SU-DHL-6 (cell line): ENCODE data around the gene NMRK1.

Source experiments
- H2AFZ ChIP-seq: fragments of 200-600 bp; sonication (generic); 2 replicates; pipeline ENCODE4 v1.6.1; 2014; ENCODE audit warnings: low read depth, mild to moderate bottlenecking, moderate library complexity, mixed read lengths, antibody characterized with exemption, low read length; ENCODE audit not compliant: severe bottlenecking
- H3F3A ChIP-seq: fragments of 200-600 bp; shearing (Covaris generic); 2 replicates; pipeline ENCODE4 v1.6.0; 2016; ENCODE audit warnings: antibody characterized with exemption, mild to moderate bottlenecking; ENCODE audit not compliant: insufficient read depth
- H3K27ac ChIP-seq: fragments of 200-600 bp; sonication (generic); 2 replicates; pipeline ENCODE4 v1.5.1; 2016; ENCODE audit warnings: low read depth, mild to moderate bottlenecking, low read length, moderate library complexity, mixed read lengths
- H3K27me3 ChIP-seq: fragments of 200-600 bp; sonication (generic), shearing (Covaris generic); 2 replicates; pipeline ENCODE4 v1.6.0; 2014; ENCODE audit warnings: mild to moderate bottlenecking, low read length
- H3K36me3 ChIP-seq: fragments of 200-600 bp; sonication (generic); 2 replicates; pipeline ENCODE4 v1.6.1; 2014; ENCODE audit warnings: mild to moderate bottlenecking, low read length, mixed read lengths
- H3K4me2 ChIP-seq: fragments of 300-600, 200-600 bp; shearing (Covaris generic), sonication (generic); 2 replicates; pipeline ENCODE4 v1.6.0; 2014; ENCODE audit warnings: low read length, low read depth, mild to moderate bottlenecking; ENCODE audit not compliant: poor library complexity, severe bottlenecking
- H3K4me3 ChIP-seq: fragments of 200-600 bp; sonication (generic); 2 replicates; pipeline ENCODE4 v1.5.1; 2014; ENCODE audit warnings: antibody characterized with exemption, low read length, mild to moderate bottlenecking, mixed read lengths; ENCODE audit not compliant: insufficient read depth, poor library complexity, severe bottlenecking
- H3K79me2 ChIP-seq: fragments of 200-600 bp; sonication (generic); 2 replicates; pipeline ENCODE4 v1.6.1; 2014; ENCODE audit warnings: mild to moderate bottlenecking, low read length, moderate library complexity; ENCODE audit not compliant: insufficient read depth
- H3K9ac ChIP-seq: fragments of 200-600 bp; sonication (generic); 2 replicates; pipeline ENCODE4 v1.7.0; 2014; ENCODE audit warnings: mild to moderate bottlenecking, low read length
- H3K9me2 ChIP-seq: fragments of 200-600 bp; sonication (generic); replicated peaks from 2 replicates; pipeline ENCODE4 v1.6.1; 2014; ENCODE audit warnings: low read length; ENCODE audit not compliant: insufficient read depth
- H3K9me3 ChIP-seq: fragments of 200-600 bp; sonication (generic); 2 replicates; pipeline ENCODE4 v1.6.1; 2014; ENCODE audit warnings: low read length, mixed read lengths; ENCODE audit not compliant: insufficient read depth
- H4K20me1 ChIP-seq: fragments of 200-600 bp; sonication (generic); 2 replicates; pipeline ENCODE4 v1.6.1; 2014; ENCODE audit warnings: low read depth, mild to moderate bottlenecking, antibody characterized with exemption, low read length, moderate library complexity, mixed read lengths
- CTCF ChIP-seq: fragments of 200-600 bp; sonication (generic); IDR thresholded peaks from one replicate; pipeline ENCODE4 v1.5.1; 2017; ENCODE audit warnings: antibody characterized with exemption, mild to moderate bottlenecking, low read length, moderate library complexity; ENCODE audit not compliant: insufficient read depth, poor library complexity, severe bottlenecking
- EZH2phosphoT487 ChIP-seq: fragments of 200-600 bp; sonication (generic), shearing (Covaris generic); conservative IDR thresholded peaks from 2 replicates; pipeline ENCODE4 v1.6.1; 2018; ENCODE audit warnings: mild to moderate bottlenecking, antibody characterized with exemption, low read length, moderate library complexity, mixed read lengths

Gene NMRK1

GRCh38 chr9:75109210-75109839 lies 21.4 kb upstream of the NMRK1 start:
- TF ChIP-seq EZH2phosphoT487 (no peak), CTCF (no peak)
- Histone ChIP-seq H3F3A (no peaks in the 10 kb centered on the region), H3K27me3 (no peaks in the 10 kb centered on the region), H3K36me3 (no peaks in the 10 kb centered on the region), H3K27ac (no peak overlapping the region), H3K9ac (no peak overlapping the region), H3K79me2 (peaks cover 75% of the 10 kb centered on the region), H3K9me2 (no peaks in the 10 kb centered on the region), H4K20me1 (no peaks in the 10 kb centered on the region), H3K9me3 (no peaks in the 10 kb centered on the region), H3K4me3 (no peak overlapping the region), H2AFZ (no peak overlapping the region), H3K4me2 (no peak overlapping the region)

GRCh38 chr9:75108571-75108970 lies 20.6 kb upstream of the NMRK1 start:
- Histone ChIP-seq H3K4me3 (no peak overlapping the region), H3F3A (no peaks in the 10 kb centered on the region), H4K20me1 (no peaks in the 10 kb centered on the region), H3K79me2 (peaks cover 75% of the 10 kb centered on the region), H3K4me2 (no peak overlapping the region), H2AFZ (no peak overlapping the region), H3K27ac (no peak overlapping the region), H3K36me3 (no peaks in the 10 kb centered on the region), H3K9ac (no peak overlapping the region), H3K27me3 (no peaks in the 10 kb centered on the region), H3K9me3 (no peaks in the 10 kb centered on the region), H3K9me2 (no peaks in the 10 kb centered on the region)
- TF ChIP-seq EZH2phosphoT487 (no peak), CTCF (no peak)

- Histone ChIP-seq H3K9me2 (no peaks in the 10 kb centered on the region), H3F3A (no peaks in the 10 kb centered on the region), H3K36me3 (no peaks in the 10 kb centered on the region), H3K9me3 (no peaks in the 10 kb centered on the region), H3K4me2 (no peak overlapping the region), H4K20me1 (no peaks in the 10 kb centered on the region), H3K79me2 (peaks cover 79% of the 10 kb centered on the region), H2AFZ (no peak overlapping the region), H3K9ac (no peak overlapping the region), H3K27ac (no peak overlapping the region), H3K4me3 (no peak overlapping the region), H3K27me3 (no peaks in the 10 kb centered on the region)
- no peak for TF ChIP-seq EZH2phosphoT487
- no peak for TF ChIP-seq CTCF
Observed at GRCh38 chr9:75106857-75107256, 18.9 kb upstream of the NMRK1 start.
